SK-N-SH (cell line): Measurements from ENCODE around the gene TFAP2E.

ENCODE experiments used
- JUND ChIP-seq: IDR thresholded peaks from 2 replicates; pipeline ENCODE4 v1.4.0; 2012
- POLR2AphosphoS5 ChIP-seq: IDR thresholded peaks from 2 replicates; pipeline ENCODE4 v1.6.1; 2012; ENCODE audit warnings: low read depth, low read length
- TF ChIP-seq, protein P1 (sequence below): fragments of 200-600 bp; sonication (generic); IDR thresholded peaks from 2 replicates; pipeline ENCODE4 v1.6.1; 2017; ENCODE audit warnings: antibody characterized with exemption, mild to moderate bottlenecking, moderate library complexity
- TF ChIP-seq, protein P2 (sequence below): IDR thresholded peaks from 2 replicates; pipeline ENCODE4 v1.4.0; 2012; ENCODE audit warnings: low read depth

DNA sequence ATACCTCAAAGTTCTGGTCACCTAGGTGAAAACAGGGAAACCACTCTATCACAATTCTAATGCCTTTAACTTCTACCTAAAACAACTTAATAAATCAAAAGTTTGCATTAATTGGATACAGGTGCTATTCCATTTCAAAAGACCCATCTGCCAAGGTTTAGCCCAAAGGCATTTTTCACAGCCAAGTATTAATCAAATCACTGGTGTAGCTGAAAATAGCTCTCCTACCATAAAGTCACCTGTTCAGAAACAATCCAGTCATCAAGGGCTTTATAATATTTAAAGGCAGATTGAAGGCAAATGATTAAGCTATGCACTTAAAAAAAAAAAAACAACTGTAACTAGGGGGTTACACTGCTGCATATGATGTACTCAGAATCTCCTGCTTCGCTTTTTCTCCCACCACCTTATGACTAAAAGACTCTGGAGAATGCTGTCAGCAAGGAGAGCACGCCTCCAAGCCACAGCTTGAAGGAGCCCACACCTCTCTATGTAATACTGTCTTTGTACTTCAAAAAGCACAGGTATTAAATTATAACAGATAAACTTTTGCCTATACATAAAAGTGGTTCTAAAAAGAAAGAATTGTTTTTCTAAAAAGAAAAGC is 36.5 kb upstream of the TFAP2E start:
- TF ChIP-seq POLR2AphosphoS5 (no peak), JUND (no peak)
- TF ChIP-seq, protein P1, sequence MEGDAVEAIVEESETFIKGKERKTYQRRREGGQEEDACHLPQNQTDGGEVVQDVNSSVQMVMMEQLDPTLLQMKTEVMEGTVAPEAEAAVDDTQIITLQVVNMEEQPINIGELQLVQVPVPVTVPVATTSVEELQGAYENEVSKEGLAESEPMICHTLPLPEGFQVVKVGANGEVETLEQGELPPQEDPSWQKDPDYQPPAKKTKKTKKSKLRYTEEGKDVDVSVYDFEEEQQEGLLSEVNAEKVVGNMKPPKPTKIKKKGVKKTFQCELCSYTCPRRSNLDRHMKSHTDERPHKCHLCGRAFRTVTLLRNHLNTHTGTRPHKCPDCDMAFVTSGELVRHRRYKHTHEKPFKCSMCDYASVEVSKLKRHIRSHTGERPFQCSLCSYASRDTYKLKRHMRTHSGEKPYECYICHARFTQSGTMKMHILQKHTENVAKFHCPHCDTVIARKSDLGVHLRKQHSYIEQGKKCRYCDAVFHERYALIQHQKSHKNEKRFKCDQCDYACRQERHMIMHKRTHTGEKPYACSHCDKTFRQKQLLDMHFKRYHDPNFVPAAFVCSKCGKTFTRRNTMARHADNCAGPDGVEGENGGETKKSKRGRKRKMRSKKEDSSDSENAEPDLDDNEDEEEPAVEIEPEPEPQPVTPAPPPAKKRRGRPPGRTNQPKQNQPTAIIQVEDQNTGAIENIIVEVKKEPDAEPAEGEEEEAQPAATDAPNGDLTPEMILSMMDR = no peak
- TF ChIP-seq, protein P2, sequence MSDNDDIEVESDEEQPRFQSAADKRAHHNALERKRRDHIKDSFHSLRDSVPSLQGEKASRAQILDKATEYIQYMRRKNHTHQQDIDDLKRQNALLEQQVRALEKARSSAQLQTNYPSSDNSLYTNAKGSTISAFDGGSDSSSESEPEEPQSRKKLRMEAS = no peak
